ENCODE results near the gene CHSY1.

- TF ChIP-seq CHD4 (IDR thresholded peaks at IDR 0.05) (no peak), POLR2AphosphoS5 (IDR thresholded peaks at IDR 0.05; ENCODE audit: low read length) (no peak), ETV6 (conservative IDR thresholded peaks at IDR 0.05 in 1 of 2, IDR thresholded peaks at IDR 0.05 in 1 of 2; ENCODE audit: borderline replicate concordance in 1 of 2, low read depth in 1 of 2) (no peak), CTCF (IDR thresholded peaks at IDR 0.05 in 2 of 3, conservative IDR thresholded peaks at IDR 0.05 in 1 of 3; ENCODE audit: control insufficient read depth in 2 of 3, extremely low read depth in 1 of 3, insufficient read depth in 1 of 3, low read depth in 3 of 3, low read length in 3 of 3) (no peak), POLR2A (IDR thresholded peaks at IDR 0.05; ENCODE audit: low read depth, low read length) (no peak), NFXL1 (IDR thresholded peaks at IDR 0.05; ENCODE audit: borderline replicate concordance) (no peak), ESRRA (IDR thresholded peaks at IDR 0.05; ENCODE audit: low read length) (no peak), CREB1 (IDR thresholded peaks at IDR 0.05; ENCODE audit: low read depth) (no peak)
- TF ChIP-seq, protein P1, sequence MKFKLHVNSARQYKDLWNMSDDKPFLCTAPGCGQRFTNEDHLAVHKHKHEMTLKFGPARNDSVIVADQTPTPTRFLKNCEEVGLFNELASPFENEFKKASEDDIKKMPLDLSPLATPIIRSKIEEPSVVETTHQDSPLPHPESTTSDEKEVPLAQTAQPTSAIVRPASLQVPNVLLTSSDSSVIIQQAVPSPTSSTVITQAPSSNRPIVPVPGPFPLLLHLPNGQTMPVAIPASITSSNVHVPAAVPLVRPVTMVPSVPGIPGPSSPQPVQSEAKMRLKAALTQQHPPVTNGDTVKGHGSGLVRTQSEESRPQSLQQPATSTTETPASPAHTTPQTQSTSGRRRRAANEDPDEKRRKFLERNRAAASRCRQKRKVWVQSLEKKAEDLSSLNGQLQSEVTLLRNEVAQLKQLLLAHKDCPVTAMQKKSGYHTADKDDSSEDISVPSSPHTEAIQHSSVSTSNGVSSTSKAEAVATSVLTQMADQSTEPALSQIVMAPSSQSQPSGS (IDR thresholded peaks at IDR 0.05; ENCODE audit: low read length), result no peak
Measured at GRCh38 chr15:101210058-101210457, 41.8 kb downstream of the CHSY1 start.

All from GM12878 (cell line).